Stomach (tissue), 9 donors: ENCODE data around the gene TSHZ2. TPM values are rescaled to one million over a fixed set of nuclear protein-coding genes. Genes with fewer than 3 reads are reported as not detected.

Experiments
- DNase-seq, 2 donors: peaks; one replicate each; pipeline versions ENCODE4 v3.0.0 to v3.0.0-alpha.2; 2013 to 2019
- H3K27ac ChIP-seq, 5 donors: fragments of 200-600 bp in 4 of 5; sonication (generic) in 4 of 5; one replicate each; pipeline ENCODE4 v1.5.1; 2013 to 2019; ENCODE audit warnings: mild to moderate bottlenecking in 1 of 5, moderate library complexity in 1 of 5
- H3K27me3 ChIP-seq, 3 donors: fragments of 200-600 bp; sonication (generic); one replicate each; pipeline ENCODE4 v1.5.1; 2017 to 2019; ENCODE audit warnings: mixed run types in 1 of 3
- H3K36me3 ChIP-seq, 4 donors: fragments of 200-600 bp; sonication (generic); 1 replicate in 3 of 4; 2 replicates in 1 of 4; pipeline ENCODE4 v1.5.1; 2016 to 2019
- H3K4me1 ChIP-seq, 4 donors: fragments of 200-600 bp; sonication (generic); one replicate each; pipeline ENCODE4 v1.5.1; 2016 to 2019
- H3K4me3 ChIP-seq, 4 donors: fragments of 200-600 bp; sonication (generic) in 3 of 4; one replicate each; pipeline ENCODE4 v1.5.1; 2016 to 2019; ENCODE audit warnings: mild to moderate bottlenecking in 1 of 4
- H3K9me3 ChIP-seq, 4 donors: fragments of 200-600 bp; sonication (generic); one replicate each; pipeline ENCODE4 v1.5.1; 2016 to 2019
- EP300 ChIP-seq: sonication (generic); formaldehyde crosslinking; IDR thresholded peaks from one replicate; pipeline ENCODE4 v1.6.1; 2017; ENCODE audit warnings: antibody characterized with exemption
- POLR2A ChIP-seq, 4 donors: fragments of 450-650 bp; IDR thresholded peaks; one replicate each; pipeline ENCODE4 v1.6.1; 2016; ENCODE audit warnings: antibody characterized with exemption in 4 of 4, control low read depth in 2 of 4, mild to moderate bottlenecking in 1 of 4, moderate library complexity in 1 of 4
- POLR2AphosphoS5 ChIP-seq, 3 donors: sonication (generic); formaldehyde crosslinking; IDR thresholded peaks; one replicate each; pipeline ENCODE4 v1.6.1; 2016; ENCODE audit warnings: antibody characterized with exemption in 3 of 3
- WGBS, 5 donors: extraction: QIAGEN DNeasy Blood & Tissue Kit in 3 of 5; methylation state at CpG; one replicate each; pipeline versions ENCODE4 v1.1.5 to v1.1.7; 2013 to 2018; 5-methylcytosine and 5-hydroxymethylcytosine counted together
- intact Hi-C: fragments of 100-400 bp; cut with DNase I; formaldehyde crosslinking; loops from one replicate; pipeline ENCODE4 v1.15.1; 2023; ENCODE audit warnings: low total_unique reads
- polyA plus RNA-seq, 3 donors: library from polyadenylated mRNA; stranded (reverse); fragments of 200-250 nt; gene quantifications; one replicate each; pipeline ENCODE4 v1.2.3, GENCODE V29; 2013
- total RNA-seq, 5 donors: library from RNA; depleted of rRNA; stranded (reverse); fragments of >200 nt; gene quantifications; one replicate each; pipeline versions ENCODE4 v1.1.0 to v1.2.3, GENCODE V29; 2014 to 2016
- TF ChIP-seq, protein P1 (sequence below), 7 experiments: fragments of 450-650 bp in 4 of 7; fragments of 200-600 bp in 3 of 7; sonication (generic) in 3 of 7; IDR thresholded peaks; one replicate each; pipeline ENCODE4 v1.5.1; 2016 to 2019; ENCODE audit warnings: antibody characterized with exemption in 7 of 7, control low read depth in 2 of 7, mild to moderate bottlenecking in 1 of 7
- donor health status: healthy with polysubstance abuse.
- donor health status: Bipolar disorder and iron deficiency.
- donor health status: healthy.

The TSHZ2 gene
- total and polyA plus RNA-seq, 8 donors: 2.9 to 20.5 (median 5.8) TPM

DNA sequence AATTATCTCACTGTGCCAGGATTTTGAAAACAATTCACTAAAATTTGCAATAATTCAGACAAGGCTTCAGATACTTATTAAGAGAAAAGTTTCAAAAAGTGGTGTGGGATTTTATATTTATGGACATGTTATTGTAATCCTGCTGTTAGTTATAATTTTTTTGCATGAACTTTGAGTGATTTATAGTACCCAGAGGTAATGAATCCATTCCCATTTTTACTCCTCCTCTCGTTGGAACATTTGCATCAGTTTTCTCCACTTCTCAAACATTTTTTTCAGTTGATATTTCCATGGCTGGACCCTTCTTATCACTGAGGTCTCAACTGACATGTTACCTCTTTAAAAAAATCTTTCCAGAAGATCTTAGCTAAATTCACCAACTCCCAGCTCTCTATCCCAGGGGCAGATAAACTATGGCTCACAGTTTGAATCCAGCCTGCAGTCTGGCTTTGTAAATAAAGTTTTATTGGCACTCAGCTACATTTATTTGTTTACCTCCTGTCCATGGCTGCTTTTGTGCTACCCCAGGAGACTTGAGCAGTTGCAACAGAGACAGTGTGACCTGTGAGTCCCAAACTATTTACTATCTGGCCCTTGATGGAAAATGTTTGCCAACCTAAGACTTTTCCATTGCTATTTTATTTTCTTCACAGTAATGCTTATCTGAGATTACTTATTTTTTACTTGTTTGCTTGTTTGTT is 83.4 kb downstream of the TSHZ2 start:
- Histone ChIP-seq H3K36me3 (no peaks in the 10 kb centered on the region), H3K4me1 (no peaks in the 10 kb centered on the region), H3K9me3 (no peaks in the 10 kb centered on the region), H3K27me3 (no peaks in the 10 kb centered on the region), H3K4me3 (no peak overlapping the region), H3K27ac (no peak overlapping the region)
- TF ChIP-seq POLR2A (IDR thresholded peaks at IDR 0.05): no peak
- TF ChIP-seq, protein P1, sequence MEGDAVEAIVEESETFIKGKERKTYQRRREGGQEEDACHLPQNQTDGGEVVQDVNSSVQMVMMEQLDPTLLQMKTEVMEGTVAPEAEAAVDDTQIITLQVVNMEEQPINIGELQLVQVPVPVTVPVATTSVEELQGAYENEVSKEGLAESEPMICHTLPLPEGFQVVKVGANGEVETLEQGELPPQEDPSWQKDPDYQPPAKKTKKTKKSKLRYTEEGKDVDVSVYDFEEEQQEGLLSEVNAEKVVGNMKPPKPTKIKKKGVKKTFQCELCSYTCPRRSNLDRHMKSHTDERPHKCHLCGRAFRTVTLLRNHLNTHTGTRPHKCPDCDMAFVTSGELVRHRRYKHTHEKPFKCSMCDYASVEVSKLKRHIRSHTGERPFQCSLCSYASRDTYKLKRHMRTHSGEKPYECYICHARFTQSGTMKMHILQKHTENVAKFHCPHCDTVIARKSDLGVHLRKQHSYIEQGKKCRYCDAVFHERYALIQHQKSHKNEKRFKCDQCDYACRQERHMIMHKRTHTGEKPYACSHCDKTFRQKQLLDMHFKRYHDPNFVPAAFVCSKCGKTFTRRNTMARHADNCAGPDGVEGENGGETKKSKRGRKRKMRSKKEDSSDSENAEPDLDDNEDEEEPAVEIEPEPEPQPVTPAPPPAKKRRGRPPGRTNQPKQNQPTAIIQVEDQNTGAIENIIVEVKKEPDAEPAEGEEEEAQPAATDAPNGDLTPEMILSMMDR (IDR thresholded peaks at IDR 0.05): no peak
- no peak for TF ChIP-seq EP300
- TF ChIP-seq POLR2AphosphoS5 (IDR thresholded peaks at IDR 0.05): no peak
- intact Hi-C loops: no loop called here
- no peak for DNase-seq
- WGBS, 5 donors: 63 to 75% (median 67%) methylated on average over 1 of the region's 1 CpG

DNA sequence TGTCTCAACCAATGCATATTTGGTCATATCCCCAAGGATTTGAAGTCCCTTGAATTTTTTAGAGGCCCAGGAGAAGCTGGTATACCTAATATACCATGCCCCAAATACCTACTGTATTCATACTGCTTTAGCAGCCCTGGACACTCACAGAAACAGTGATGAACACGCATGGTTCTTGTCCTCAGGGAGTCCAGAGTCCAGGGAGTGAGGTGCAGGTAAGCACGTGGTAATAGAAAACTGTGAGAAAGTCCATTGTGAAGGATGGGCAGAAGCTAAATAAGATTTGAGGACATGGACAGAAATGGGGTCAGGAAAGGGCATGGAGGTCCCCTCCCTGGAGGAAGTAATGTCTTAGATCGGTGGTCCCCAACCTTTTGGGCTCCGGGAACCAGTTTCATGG is 85.4 kb downstream of the TSHZ2 start:
- intact Hi-C loops: no loop called here
- no peak for TF ChIP-seq EP300
- no peak for TF ChIP-seq POLR2AphosphoS5 (IDR thresholded peaks at IDR 0.05)
- TF ChIP-seq POLR2A (IDR thresholded peaks at IDR 0.05): no peak
- TF ChIP-seq, protein P1 (IDR thresholded peaks at IDR 0.05): no peak
- H3K4me1 ChIP-seq: no peaks in the 10 kb centered on the region
- H3K36me3 ChIP-seq: no peaks in the 10 kb centered on the region
- 87 to 95% (median 94%) methylated on average over 4 of the region's 4 CpGs for WGBS, 5 donors
- no peak overlapping the region for H3K4me3 ChIP-seq
- no peaks in the 10 kb centered on the region for H3K27me3 ChIP-seq
- H3K27ac ChIP-seq: no peak overlapping the region
- no peak for DNase-seq
- H3K9me3 ChIP-seq: no peaks in the 10 kb centered on the region

- DNase-seq: no peak
- H3K4me3 ChIP-seq: no peak overlapping the region
- H3K36me3 ChIP-seq: no peaks in the 10 kb centered on the region
- H3K27ac ChIP-seq: no peak overlapping the region
- intact Hi-C loops: no loop called here
- no peaks in the 10 kb centered on the region for H3K27me3 ChIP-seq
- no peak for TF ChIP-seq POLR2A (IDR thresholded peaks at IDR 0.05)
- no peak for TF ChIP-seq EP300
- TF ChIP-seq, protein P1 (IDR thresholded peaks at IDR 0.05): no peak
- TF ChIP-seq POLR2AphosphoS5 (IDR thresholded peaks at IDR 0.05): no peak
- H3K4me1 ChIP-seq: no peaks in the 10 kb centered on the region
- no peaks in the 10 kb centered on the region for H3K9me3 ChIP-seq
- 87 to 91% (median 88%) methylated on average over 5 of the region's 5 CpGs for WGBS, 5 donors
Measured at GRCh38 chr20:53059848-53060247, 87.7 kb downstream of the TSHZ2 start.

DNA sequence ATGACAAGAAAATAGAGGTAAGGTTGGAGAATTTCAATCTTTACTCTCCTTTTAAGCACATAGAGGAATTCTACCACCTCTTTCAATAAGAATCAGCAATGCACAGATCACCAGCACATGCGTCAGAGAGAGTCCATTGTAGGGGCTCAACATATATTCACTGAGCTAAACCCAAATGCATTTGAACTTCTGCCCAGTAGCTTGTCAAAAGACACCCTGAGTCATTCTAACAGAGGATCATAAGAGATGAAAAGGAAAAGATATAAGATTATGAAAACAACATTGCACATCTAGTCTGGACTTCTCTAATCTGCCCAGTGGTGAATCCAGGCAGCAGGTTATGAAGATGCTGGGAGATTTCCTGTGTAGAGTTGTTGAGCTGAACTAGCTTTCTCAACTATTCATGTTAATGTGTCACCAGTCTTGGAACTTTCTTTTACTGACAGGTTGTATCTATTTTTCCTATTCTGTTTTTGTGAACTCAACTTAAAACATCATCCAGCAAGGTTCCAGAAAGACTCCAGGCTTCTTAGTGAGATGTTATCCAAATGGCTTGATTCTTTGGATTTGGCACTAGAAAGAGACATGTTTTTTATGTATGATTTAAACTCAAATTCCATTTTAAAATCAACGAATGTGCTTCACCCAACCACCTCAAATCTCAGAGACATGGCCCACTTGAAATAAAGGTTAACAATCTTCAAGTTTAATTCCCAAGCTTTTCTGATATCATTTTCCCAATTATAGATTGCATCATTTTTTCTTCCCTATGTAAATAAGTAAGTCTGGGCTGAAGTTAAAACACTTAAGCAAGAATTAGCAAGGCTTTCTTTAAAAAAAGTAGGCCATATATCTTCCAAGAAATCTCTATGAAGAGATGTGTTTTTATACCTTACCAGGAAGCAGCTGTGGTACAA is 89.3 kb downstream of the TSHZ2 start:
- TF ChIP-seq, protein P1 (IDR thresholded peaks at IDR 0.05): no peak
- TF ChIP-seq POLR2AphosphoS5 (IDR thresholded peaks at IDR 0.05): no peak
- TF ChIP-seq POLR2A (IDR thresholded peaks at IDR 0.05): no peak
- TF ChIP-seq EP300: no peak
- intact Hi-C loops: no loop called here
- DNase-seq: no peak
- Histone ChIP-seq H3K4me1 (no peaks in the 10 kb centered on the region), H3K36me3 (no peaks in the 10 kb centered on the region), H3K27ac (no peak overlapping the region), H3K9me3 (no peaks in the 10 kb centered on the region), H3K27me3 (no peaks in the 10 kb centered on the region), H3K4me3 (no peak overlapping the region)
- 76 to 85% (median 80%) methylated on average over 2 of the region's 2 CpGs for WGBS, 5 donors
